HL-60 (cell line): ENCODE data around the gene HOXB2.

ENCODE experiments used
- DNase-seq, 2 experiments: peaks; one replicate each; pipeline ENCODE4 v3.0.0-alpha.2; 2010 to 2020; ENCODE audit warnings: low read depth in 1 of 2, low spot score in 1 of 2
- H3K27ac ChIP-seq: fragments of 250-450 bp; sonication (Bioruptor Pico); replicated peaks from 2 replicates; pipeline ENCODE4 v1.5.1; 2020; ENCODE audit warnings: mild to moderate bottlenecking, moderate library complexity
- H3K27me3 ChIP-seq: fragments of 250-450 bp; sonication (Bioruptor Pico); 2 replicates; pipeline ENCODE4 v1.5.1; 2021; ENCODE audit warnings: mild to moderate bottlenecking, moderate library complexity; ENCODE audit not compliant: insufficient read depth, poor library complexity, severe bottlenecking
- H3K4me3 ChIP-seq: replicated peaks from 2 replicates; pipeline ENCODE4 v1.5.1; 2011; ENCODE audit warnings: mild to moderate bottlenecking, control low read depth, low read length; ENCODE audit not compliant: insufficient read depth
- GABPA ChIP-seq: IDR thresholded peaks from 2 replicates; pipeline ENCODE4 v1.6.1; 2012; ENCODE audit warnings: low read depth
- POLR2AphosphoS5 ChIP-seq: IDR thresholded peaks from 2 replicates; pipeline ENCODE4 v1.6.1; 2012; ENCODE audit warnings: low read depth
- SPI1 ChIP-seq: IDR thresholded peaks from 2 replicates; pipeline ENCODE4 v1.6.1; 2012; ENCODE audit warnings: low read depth, mild to moderate bottlenecking, borderline replicate concordance
- TF ChIP-seq, protein P1 (sequence below): IDR thresholded peaks from 2 replicates; pipeline ENCODE4 v1.6.1; 2012; ENCODE audit warnings: low read depth; ENCODE audit not compliant: insufficient replicate concordance
- TF ChIP-seq, protein P2 (sequence below): IDR thresholded peaks from one replicate; pipeline ENCODE4 v1.5.1; 2011; ENCODE audit warnings: low read length, control low read depth, inconsistent platforms; ENCODE audit not compliant: insufficient read depth

Gene HOXB2

DNA sequence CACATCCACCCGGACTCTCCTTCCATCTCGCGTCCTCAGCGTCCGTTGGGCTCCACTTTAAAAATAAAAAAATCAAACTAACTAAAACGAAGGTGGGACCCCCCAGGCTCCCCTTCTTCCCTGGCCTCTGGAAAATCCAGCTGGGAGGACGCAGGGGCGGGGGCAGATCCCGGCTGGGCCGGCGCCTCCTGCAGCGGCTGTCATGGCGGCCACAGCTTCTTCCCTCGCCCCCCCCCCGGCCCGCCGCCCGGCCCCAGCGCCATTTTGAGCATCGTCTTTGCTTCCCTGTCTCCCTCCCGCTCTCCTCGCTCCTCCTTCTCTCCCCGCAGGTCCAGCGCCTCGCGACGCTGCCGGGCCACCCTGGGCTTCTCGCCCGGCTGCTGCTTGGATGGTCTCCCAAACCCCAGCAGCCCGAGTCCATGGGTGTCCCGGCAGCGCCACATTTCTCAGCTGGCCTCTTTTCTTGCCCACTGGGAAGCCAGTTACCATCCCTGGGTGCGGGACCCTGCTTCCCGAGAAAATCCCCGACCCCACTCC, 3.3 kb downstream of the HOXB2 start:
- TF ChIP-seq, protein P1, sequence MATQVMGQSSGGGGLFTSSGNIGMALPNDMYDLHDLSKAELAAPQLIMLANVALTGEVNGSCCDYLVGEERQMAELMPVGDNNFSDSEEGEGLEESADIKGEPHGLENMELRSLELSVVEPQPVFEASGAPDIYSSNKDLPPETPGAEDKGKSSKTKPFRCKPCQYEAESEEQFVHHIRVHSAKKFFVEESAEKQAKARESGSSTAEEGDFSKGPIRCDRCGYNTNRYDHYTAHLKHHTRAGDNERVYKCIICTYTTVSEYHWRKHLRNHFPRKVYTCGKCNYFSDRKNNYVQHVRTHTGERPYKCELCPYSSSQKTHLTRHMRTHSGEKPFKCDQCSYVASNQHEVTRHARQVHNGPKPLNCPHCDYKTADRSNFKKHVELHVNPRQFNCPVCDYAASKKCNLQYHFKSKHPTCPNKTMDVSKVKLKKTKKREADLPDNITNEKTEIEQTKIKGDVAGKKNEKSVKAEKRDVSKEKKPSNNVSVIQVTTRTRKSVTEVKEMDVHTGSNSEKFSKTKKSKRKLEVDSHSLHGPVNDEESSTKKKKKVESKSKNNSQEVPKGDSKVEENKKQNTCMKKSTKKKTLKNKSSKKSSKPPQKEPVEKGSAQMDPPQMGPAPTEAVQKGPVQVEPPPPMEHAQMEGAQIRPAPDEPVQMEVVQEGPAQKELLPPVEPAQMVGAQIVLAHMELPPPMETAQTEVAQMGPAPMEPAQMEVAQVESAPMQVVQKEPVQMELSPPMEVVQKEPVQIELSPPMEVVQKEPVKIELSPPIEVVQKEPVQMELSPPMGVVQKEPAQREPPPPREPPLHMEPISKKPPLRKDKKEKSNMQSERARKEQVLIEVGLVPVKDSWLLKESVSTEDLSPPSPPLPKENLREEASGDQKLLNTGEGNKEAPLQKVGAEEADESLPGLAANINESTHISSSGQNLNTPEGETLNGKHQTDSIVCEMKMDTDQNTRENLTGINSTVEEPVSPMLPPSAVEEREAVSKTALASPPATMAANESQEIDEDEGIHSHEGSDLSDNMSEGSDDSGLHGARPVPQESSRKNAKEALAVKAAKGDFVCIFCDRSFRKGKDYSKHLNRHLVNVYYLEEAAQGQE: no peak
- TF ChIP-seq POLR2AphosphoS5 (no peak), GABPA (no peak), SPI1 (no peak)
- TF ChIP-seq, protein P2, sequence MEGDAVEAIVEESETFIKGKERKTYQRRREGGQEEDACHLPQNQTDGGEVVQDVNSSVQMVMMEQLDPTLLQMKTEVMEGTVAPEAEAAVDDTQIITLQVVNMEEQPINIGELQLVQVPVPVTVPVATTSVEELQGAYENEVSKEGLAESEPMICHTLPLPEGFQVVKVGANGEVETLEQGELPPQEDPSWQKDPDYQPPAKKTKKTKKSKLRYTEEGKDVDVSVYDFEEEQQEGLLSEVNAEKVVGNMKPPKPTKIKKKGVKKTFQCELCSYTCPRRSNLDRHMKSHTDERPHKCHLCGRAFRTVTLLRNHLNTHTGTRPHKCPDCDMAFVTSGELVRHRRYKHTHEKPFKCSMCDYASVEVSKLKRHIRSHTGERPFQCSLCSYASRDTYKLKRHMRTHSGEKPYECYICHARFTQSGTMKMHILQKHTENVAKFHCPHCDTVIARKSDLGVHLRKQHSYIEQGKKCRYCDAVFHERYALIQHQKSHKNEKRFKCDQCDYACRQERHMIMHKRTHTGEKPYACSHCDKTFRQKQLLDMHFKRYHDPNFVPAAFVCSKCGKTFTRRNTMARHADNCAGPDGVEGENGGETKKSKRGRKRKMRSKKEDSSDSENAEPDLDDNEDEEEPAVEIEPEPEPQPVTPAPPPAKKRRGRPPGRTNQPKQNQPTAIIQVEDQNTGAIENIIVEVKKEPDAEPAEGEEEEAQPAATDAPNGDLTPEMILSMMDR: no peak
- Histone ChIP-seq H3K27ac (no peak overlapping the region), H3K4me3 (no peak overlapping the region), H3K27me3 (peaks cover 67% of the 10 kb centered on the region)
- DNase-seq: no peak

DNA sequence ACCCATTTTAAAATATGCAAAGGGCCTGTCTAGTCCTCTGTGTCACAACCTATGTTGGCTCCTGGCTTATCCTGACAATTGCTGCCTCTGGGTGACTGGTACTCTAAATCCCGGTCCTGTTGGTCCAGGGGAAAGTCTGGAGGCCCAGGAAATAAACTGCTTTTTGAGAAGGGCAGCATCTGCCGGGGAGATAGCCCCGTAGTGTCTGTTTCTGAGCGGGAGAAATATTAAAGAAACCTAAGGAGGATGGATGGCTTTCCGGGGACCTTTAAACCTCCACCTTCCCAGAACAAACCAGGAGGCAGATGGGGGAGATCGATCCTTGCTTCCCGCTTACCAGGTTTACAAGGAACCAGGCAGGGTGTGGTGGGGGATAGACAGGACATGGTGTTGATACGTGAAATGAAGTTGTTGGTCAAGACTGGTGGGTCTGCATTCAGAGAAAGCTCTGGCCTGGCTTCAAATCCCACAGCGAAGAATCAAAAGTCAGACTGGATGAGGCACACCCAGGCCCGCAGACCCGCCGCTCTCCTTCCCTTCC, 3.8 kb downstream of the HOXB2 start:
- Histone ChIP-seq H3K27me3 (peaks cover 61% of the 10 kb centered on the region), H3K4me3 (no peak overlapping the region), H3K27ac (no peak overlapping the region)
- TF ChIP-seq, protein P1: no peak
- TF ChIP-seq GABPA (no peak), POLR2AphosphoS5 (no peak), SPI1 (no peak)
- TF ChIP-seq, protein P2: no peak
- DNase-seq: no peak

DNA sequence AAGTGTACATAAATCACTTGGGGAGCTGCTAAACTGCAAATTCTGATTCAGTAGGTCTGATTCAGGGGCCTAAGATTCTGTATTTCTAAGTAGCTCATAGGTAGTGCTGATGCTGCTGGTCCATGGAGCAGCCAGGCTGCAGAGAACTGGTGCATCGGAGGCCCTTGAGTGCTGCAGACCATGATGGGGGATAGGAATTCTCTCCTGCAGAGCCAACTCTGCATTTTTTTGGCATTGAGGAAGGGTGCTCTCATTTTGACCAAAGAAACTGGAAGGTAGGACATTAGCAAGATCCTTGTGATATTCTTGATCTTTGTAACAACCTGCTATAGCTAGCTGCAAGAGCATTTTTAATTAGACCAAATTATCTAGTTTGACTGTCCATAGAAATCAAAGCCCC, 4.7 kb downstream of the HOXB2 start:
- H3K27ac ChIP-seq: no peak overlapping the region
- TF ChIP-seq GABPA (no peak), SPI1 (no peak), POLR2AphosphoS5 (no peak)
- TF ChIP-seq, protein P1: no peak
- TF ChIP-seq, protein P2: no peak
- peaks cover 54% of the 10 kb centered on the region for H3K27me3 ChIP-seq
- no peak overlapping the region for H3K4me3 ChIP-seq
- DNase-seq: no peak
